ENCODE results near the gene CT83. TPM values are rescaled to one million over a fixed set of nuclear protein-coding genes. Genes with fewer than 3 reads are reported as not detected.

CT83 gene
- polyA plus RNA-seq, 1 donor (not counting 4 experiments of a cell fraction or from before 2014, with no cell fraction given) = not detected

DNA sequence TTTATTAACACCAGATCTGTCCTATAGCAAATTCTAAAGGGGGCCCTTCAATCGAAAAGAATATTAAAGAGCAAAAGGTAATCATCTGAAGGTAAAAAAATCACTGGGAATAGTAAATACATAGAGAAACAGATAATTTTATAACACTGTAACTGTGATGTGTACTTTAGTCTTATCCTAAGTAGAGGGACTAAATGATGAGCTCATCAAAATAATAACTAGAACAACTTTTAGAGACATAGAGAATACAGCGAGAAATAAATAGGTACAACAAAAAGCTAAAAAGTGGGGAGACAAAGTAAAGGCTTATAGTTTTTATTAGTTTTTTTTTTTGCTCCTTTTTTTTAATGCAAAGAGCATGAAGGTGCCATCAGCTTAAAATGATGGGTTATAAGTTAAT lies 17.3 kb upstream of the CT83 start:
- FAIRE-seq = no peak

GRCh38 chrX:116449156-116449555 lies 13.6 kb downstream of the CT83 start:
- no peak overlapping the region for H3K27ac ChIP-seq (ENCODE audit: control insufficient read depth, insufficient read depth, low read length)
- dilution Hi-C loops (cut with MboI; ENCODE audit: extremely low pct_ligation_motif_present, low sequenced_read_pairs) = no loop called here
- H3K9ac ChIP-seq (ENCODE audit: control insufficient read depth, extremely low read depth, insufficient read depth, low read length) = no peak overlapping the region
- H4K20me1 ChIP-seq (ENCODE audit: control insufficient read depth, extremely low read depth, insufficient read depth, low read length) = no peaks in the 10 kb centered on the region
- FAIRE-seq (peak; percentile 29), DNase-seq (ENCODE audit: low read depth, low spot score) (no peak)
- no peak overlapping the region for H3K4me3 ChIP-seq (ENCODE audit: control insufficient read depth in 2 of 3, extremely low read depth in 1 of 3, insufficient read depth in 2 of 3, low read depth in 1 of 3, low read length in 3 of 3)
- TF ChIP-seq, protein P1, sequence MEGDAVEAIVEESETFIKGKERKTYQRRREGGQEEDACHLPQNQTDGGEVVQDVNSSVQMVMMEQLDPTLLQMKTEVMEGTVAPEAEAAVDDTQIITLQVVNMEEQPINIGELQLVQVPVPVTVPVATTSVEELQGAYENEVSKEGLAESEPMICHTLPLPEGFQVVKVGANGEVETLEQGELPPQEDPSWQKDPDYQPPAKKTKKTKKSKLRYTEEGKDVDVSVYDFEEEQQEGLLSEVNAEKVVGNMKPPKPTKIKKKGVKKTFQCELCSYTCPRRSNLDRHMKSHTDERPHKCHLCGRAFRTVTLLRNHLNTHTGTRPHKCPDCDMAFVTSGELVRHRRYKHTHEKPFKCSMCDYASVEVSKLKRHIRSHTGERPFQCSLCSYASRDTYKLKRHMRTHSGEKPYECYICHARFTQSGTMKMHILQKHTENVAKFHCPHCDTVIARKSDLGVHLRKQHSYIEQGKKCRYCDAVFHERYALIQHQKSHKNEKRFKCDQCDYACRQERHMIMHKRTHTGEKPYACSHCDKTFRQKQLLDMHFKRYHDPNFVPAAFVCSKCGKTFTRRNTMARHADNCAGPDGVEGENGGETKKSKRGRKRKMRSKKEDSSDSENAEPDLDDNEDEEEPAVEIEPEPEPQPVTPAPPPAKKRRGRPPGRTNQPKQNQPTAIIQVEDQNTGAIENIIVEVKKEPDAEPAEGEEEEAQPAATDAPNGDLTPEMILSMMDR (optimal IDR thresholded peaks at IDR 0.05 in 1 of 3, IDR thresholded peaks at IDR 0.05 in 1 of 3, conservative IDR thresholded peaks at IDR 0.05 in 1 of 3; ENCODE audit: extremely low read depth in 1 of 3, insufficient read depth in 2 of 3, low read length in 3 of 3) = no peak
- TF ChIP-seq EZH2 (IDR thresholded peaks at IDR 0.05; ENCODE audit: low read length) = no peak
- H3K9me1 ChIP-seq (ENCODE audit: control insufficient read depth, extremely low read depth, insufficient read depth, low read length) = no peaks in the 10 kb centered on the region
- H3K9me3 ChIP-seq (ENCODE audit: control insufficient read depth, low read depth, low read length) = no peaks in the 10 kb centered on the region
- H3K4me2 ChIP-seq (ENCODE audit: control insufficient read depth, extremely low read depth, insufficient read depth, low read depth, low read length) = no peak overlapping the region
- H3K4me1 ChIP-seq (ENCODE audit: control insufficient read depth, extremely low read depth, insufficient read depth, low read length) = no peaks in the 10 kb centered on the region
- H2AFZ ChIP-seq (ENCODE audit: control insufficient read depth, low read length) = no peak overlapping the region
- no peaks in the 10 kb centered on the region for H3K36me3 ChIP-seq (ENCODE audit: control insufficient read depth in 2 of 2, extremely low read depth in 1 of 2, insufficient read depth in 2 of 2, low read length in 2 of 2)
- H3K79me2 ChIP-seq (ENCODE audit: control insufficient read depth, insufficient read depth, low read length) = no peaks in the 10 kb centered on the region
- H3K27me3 ChIP-seq (ENCODE audit: control insufficient read depth, extremely low read depth, insufficient read depth, low read length) = no peaks in the 10 kb centered on the region

More for the DNA sequence above, 17.3 kb upstream of the CT83 start:
- no peaks in the 10 kb centered on the region for H3K9me1 ChIP-seq (ENCODE audit: control insufficient read depth, extremely low read depth, insufficient read depth, low read length)
- no peak overlapping the region for H3K4me3 ChIP-seq (ENCODE audit: control insufficient read depth in 2 of 3, extremely low read depth in 1 of 3, insufficient read depth in 2 of 3, low read depth in 1 of 3, low read length in 3 of 3)
- H3K27me3 ChIP-seq (ENCODE audit: control insufficient read depth, extremely low read depth, insufficient read depth, low read length) = no peaks in the 10 kb centered on the region
- no peaks in the 10 kb centered on the region for H3K79me2 ChIP-seq (ENCODE audit: control insufficient read depth, insufficient read depth, low read length)
- dilution Hi-C loops (cut with MboI; ENCODE audit: extremely low pct_ligation_motif_present, low sequenced_read_pairs) = no loop called here
- no peak overlapping the region for H3K27ac ChIP-seq (ENCODE audit: control insufficient read depth, insufficient read depth, low read length)
- no peaks in the 10 kb centered on the region for H4K20me1 ChIP-seq (ENCODE audit: control insufficient read depth, extremely low read depth, insufficient read depth, low read length)
- no peak for DNase-seq (ENCODE audit: low read depth, low spot score)
- H3K4me2 ChIP-seq (ENCODE audit: control insufficient read depth, extremely low read depth, insufficient read depth, low read depth, low read length) = no peak overlapping the region
- H3K36me3 ChIP-seq (ENCODE audit: control insufficient read depth in 2 of 2, extremely low read depth in 1 of 2, insufficient read depth in 2 of 2, low read length in 2 of 2) = no peaks in the 10 kb centered on the region
- TF ChIP-seq, protein P1 (optimal IDR thresholded peaks at IDR 0.05 in 1 of 3, IDR thresholded peaks at IDR 0.05 in 1 of 3, conservative IDR thresholded peaks at IDR 0.05 in 1 of 3; ENCODE audit: extremely low read depth in 1 of 3, insufficient read depth in 2 of 3, low read length in 3 of 3) = no peak
- no peak for TF ChIP-seq EZH2 (IDR thresholded peaks at IDR 0.05; ENCODE audit: low read length)
- no peaks in the 10 kb centered on the region for H3K9me3 ChIP-seq (ENCODE audit: control insufficient read depth, low read depth, low read length)
- no peak overlapping the region for H3K9ac ChIP-seq (ENCODE audit: control insufficient read depth, extremely low read depth, insufficient read depth, low read length)
- no peaks in the 10 kb centered on the region for H3K4me1 ChIP-seq (ENCODE audit: control insufficient read depth, extremely low read depth, insufficient read depth, low read length)
- no peak overlapping the region for H2AFZ ChIP-seq (ENCODE audit: control insufficient read depth, low read length)

Measured in keratinocyte (primary cell).